Stimulated activated CD8-positive, alpha-beta memory T cell treated with anti-CD3 and anti-CD28 coated beads, Interleukin-7, amount 100 ng/mL, for 4 hours (primary cell): ENCODE data around the gene MCTP1.
"Not testable (repeated sequence)": the region's sequence is repeated elsewhere in the genome, so short reads cannot be mapped to it uniquely, and the experiment has no call there.

Experiments used
- DNase-seq, 2 donors: peaks; one replicate each; pipeline ENCODE4 v3.0.0-alpha.2; 2020; ENCODE audit warnings: low read depth in 2 of 2

Gene MCTP1

GRCh38 chr5:94967525-94967924 is 317.4 kb downstream of the MCTP1 start:
- no peak for DNase-seq

GRCh38 chr5:94959279-94959678 is 325.6 kb downstream of the MCTP1 start:
- not testable (repeated sequence) for DNase-seq

- no peak for DNase-seq
Measured at GRCh38 chr5:94945656-94946055, 339.2 kb downstream of the MCTP1 start.

- DNase-seq: no peak
Measured at GRCh38 chr5:94944160-94944559, 340.7 kb downstream of the MCTP1 start.

- no peak for DNase-seq
Measured at GRCh38 chr5:94941122-94941755, 343.7 kb downstream of the MCTP1 start.

- no peak for DNase-seq
Measured at GRCh38 chr5:94932259-94932658, 352.6 kb downstream of the MCTP1 start.

- DNase-seq: no peak
Measured at GRCh38 chr5:94928891-94929290, 356.0 kb downstream of the MCTP1 start.

- no peak for DNase-seq
Measured at GRCh38 chr5:94920570-94920969, 364.3 kb downstream of the MCTP1 start.

- DNase-seq: no peak
Measured at GRCh38 chr5:94916619-94917018, 368.3 kb downstream of the MCTP1 start.

- no peak for DNase-seq
Measured at GRCh38 chr5:94911276-94911675, 373.6 kb downstream of the MCTP1 start.

GRCh38 chr5:94910721-94911120 is 374.2 kb downstream of the MCTP1 start:
- DNase-seq: no peak

GRCh38 chr5:94908889-94909480 is 375.9 kb downstream of the MCTP1 start:
- no peak for DNase-seq

- no peak for DNase-seq
Measured at GRCh38 chr5:94906750-94907149, 378.1 kb downstream of the MCTP1 start.

GRCh38 chr5:94903726-94904125 is 381.2 kb downstream of the MCTP1 start:
- no peak for DNase-seq

- DNase-seq: no peak
Measured at GRCh38 chr5:94901191-94901979, 383.5 kb downstream of the MCTP1 start.

- no peak for DNase-seq
Measured at GRCh38 chr5:94900006-94900505, 384.8 kb downstream of the MCTP1 start.

GRCh38 chr5:94893412-94894135 is 391.3 kb downstream of the MCTP1 start:
- DNase-seq: no peak

GRCh38 chr5:94891972-94892371 is 392.9 kb downstream of the MCTP1 start:
- DNase-seq: no peak

- DNase-seq: no peak
Measured at GRCh38 chr5:94891565-94891964, 393.3 kb downstream of the MCTP1 start.

GRCh38 chr5:94890907-94891306 is 394.0 kb downstream of the MCTP1 start:
- no peak for DNase-seq

- DNase-seq: no peak
Measured at GRCh38 chr5:94888674-94889073, 396.2 kb downstream of the MCTP1 start.

- DNase-seq: no peak
Measured at GRCh38 chr5:94885931-94886330, 399.0 kb downstream of the MCTP1 start.
